HG03196 (cell line): ENCODE results near the gene A1CF.
"Not testable (repeated sequence)": the region's sequence is repeated elsewhere in the genome, so short reads cannot be mapped to it uniquely, and the experiment has no call there.

Experiments used
- ATAC-seq: cut with Tn5 transposase; IDR thresholded peaks from one replicate; pipeline ENCODE4 v1.9.1; 2021; ENCODE audit not compliant: unreplicated experiment

Gene A1CF

DNA sequence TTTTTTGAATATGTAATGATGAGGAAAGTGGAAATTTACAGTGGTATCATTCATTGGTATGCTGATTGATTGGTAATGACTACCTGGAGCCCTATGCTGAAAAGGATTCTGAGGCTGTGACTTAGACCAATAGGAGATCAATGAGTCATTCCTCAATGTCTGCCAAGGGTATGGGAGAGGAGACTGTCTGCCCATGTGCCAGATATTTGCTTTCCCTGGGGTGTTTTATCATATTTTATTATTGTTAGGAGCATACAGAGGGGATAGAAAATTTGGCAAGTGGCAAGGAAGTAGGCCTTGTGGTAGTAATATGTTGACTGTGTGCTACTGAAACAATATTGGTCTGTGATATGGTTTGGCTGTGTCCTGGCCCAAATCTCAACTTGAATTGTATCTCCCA is 90.9 kb downstream of the A1CF start:
- no peak for ATAC-seq

DNA sequence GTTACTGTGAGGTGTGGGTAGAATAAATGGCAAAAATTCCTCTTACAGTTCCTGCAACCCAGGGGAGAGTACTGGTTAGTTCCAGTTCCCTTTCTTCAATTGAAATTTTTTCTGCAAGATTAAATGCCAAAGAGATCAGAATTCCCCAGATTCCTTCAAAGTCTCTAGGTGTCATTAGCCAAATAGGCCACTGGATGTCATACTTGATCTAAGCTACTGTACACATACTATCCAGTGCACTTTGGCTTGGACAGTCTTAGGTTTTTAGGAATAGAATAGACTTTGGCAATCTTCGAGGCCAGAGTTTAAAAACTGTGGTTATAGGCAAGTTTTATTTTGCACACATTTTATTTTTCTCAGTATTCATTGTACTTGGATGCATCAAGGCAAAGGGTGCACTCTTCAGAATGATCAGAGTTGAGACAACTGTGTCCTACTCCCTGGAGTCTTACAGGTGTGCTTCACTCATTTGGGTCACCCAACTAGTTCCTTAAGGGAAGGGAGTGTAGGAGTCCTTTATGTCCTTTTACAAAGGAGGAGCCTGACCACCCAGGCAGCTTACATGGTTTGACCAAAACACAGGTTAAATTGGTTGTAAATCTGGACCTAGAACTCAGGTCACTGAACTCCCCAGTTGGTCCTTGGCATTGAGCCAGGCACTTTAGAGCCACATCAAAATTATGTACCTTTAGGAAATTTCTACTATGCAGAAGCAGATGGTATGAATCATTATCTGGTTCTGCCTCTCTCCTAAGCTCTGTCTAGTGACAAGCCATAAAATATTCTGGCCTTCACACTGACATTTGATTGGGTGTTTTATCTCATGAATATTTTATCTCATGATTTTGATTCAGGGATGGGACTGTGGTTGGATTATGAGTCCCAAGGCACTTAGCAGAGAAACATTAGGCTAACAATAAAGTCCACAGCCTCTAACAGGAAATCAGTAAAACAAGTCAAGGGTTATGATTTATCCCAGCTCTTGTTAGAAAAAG is 96.2 kb downstream of the A1CF start:
- no peak for ATAC-seq

DNA sequence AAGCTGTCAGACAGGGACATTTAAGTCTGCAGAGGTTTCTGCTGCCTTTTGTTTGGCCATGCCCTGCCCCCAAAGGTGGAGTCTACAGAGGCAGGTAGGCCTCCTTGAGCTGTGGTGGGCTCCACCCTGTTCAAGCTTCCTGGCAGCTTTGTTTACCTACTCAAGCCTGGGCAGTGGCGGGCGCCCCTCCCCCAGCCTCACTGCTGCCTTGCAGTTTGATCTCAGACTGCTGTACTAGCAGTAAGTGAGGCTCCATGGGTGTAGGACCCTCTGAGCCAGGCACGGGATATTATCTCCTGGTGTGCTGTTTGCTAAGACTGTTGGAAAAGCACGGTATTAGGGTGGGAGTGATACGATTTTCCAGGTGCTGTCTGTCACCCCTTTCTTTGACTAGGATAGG is 97.5 kb downstream of the A1CF start:
- not testable (repeated sequence) for ATAC-seq

DNA sequence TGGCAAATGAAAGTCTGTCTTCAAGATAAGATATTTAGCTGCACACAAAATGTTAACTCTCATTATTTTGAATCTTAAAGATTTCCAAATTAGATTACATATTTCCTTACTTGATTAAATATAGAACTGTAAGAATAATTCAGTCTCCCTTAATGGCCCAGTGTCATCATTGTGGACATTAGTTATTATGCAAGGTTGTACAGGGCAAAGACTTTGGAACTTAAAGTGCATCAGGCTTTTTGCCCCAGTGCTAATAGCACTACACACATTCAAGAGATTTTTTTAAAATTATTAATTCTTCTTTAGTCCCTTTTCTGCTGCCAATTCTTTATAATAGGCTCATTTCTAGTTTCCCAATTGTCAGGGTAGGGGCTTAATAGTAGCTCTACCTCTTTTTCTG is 103.4 kb downstream of the A1CF start:
- not testable (repeated sequence) for ATAC-seq

DNA sequence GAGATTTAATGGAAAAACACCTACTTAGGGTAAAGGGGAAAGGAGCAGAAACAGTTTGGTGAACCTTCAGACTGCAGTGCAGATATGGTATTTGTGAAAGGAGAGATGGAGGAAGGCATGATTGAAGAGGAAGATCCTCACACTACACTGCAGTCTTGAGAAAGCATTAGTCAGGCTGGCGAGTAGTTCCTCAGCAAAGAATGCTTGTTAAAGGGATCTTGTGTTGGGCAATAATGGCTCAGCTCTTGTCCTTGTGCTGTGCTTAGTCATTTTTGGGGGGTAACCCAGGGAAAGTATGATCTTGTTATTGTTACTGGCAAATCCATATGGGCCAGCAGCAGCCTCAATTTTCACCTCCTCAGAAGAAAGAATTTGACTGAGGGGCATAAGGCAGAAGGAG is 105.4 kb downstream of the A1CF start:
- not testable (repeated sequence) for ATAC-seq

DNA sequence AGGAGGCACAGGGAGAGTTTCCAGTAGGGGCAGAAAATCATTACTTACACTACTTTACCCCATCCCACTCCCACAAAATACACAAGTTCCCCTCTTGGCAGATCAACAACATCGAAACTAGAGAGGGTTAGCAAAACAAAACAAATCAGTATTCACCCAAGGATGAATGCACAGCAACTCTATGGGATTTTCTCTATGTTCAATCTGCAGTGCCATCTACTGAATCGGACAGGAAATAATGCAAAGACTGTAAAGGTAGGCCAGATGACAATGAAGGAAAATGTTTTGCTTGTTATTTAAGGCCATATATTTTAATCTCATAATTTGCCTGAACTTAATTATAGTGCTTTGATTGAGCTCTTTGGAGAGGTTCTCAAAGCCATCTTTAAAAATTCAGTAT is 110.6 kb downstream of the A1CF start:
- not testable (repeated sequence) for ATAC-seq

DNA sequence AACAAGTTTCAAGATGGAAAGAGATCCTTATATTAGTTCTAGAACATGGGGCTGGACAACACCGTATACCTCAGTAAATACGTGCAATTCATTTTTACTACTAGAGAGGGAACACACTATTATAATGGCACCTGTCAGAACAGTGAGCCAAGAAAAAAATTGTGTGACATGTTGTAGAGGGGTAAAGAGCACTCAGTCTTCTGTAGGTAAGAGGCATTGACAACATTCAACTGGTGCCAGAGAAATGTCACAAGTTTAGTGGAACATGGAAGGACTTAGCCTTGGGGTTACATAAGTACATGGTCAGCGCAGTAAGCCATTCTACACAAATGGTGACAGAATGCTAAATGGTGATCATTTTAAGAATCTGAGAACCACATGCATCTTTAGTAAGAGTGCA is 113.4 kb downstream of the A1CF start:
- not testable (repeated sequence) for ATAC-seq

DNA sequence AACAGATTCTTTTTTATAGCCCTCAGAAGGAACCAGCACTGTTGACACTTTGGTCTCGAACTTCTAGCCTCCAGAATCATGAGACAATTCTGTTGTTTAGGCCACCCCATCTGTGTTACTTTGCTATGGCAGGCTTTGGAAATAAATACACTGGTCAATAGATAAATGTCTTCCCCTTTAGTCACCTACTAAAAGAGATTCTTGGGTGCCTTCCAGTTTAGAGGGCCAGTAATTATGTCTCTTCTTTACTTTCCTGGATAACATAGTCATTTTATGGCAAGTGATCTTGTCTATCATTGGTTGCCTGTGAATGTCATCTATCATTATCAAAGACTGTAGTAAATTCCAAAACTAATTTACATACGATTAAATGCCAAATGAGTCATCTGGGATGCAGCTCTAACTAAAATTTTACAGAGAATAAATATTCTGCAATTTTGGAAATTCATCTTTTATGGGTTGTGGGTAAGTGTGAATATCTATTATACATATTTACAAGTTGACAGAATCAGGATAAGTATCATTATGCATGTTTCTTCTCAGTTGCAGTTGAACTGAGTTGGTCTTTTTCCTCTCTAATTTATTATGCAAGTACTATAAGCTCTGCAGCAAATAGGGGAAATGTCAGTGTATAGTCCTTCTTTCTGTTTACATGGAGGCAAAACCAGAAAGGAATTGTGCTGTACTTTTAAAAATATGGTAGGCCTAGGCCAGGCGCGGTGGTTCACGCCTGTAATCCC is 118.5 kb downstream of the A1CF start:
- not testable (repeated sequence) for ATAC-seq
